ENCODE results near the gene COG5.

Gene COG5

GRCh38 chr7:107606303-107606702 is 42.6 kb upstream of the COG5 start:
- Histone ChIP-seq H3K4me3 (ENCODE audit: low read depth, low read length) (no peak overlapping the region), H3K27ac (ENCODE audit: extremely low read depth, low read depth, low read length) (no peak overlapping the region), H3K4me1 (ENCODE audit: control insufficient read depth, insufficient read depth, low read length) (no peaks in the 10 kb centered on the region), H3K36me3 (ENCODE audit: control insufficient read depth in 2 of 2, insufficient read depth in 1 of 2, low read length in 2 of 2) (peaks cover 3 to 4% of the 10 kb centered on the region in 2 experiments), H3K9me3 (ENCODE audit: control insufficient read depth, insufficient read depth, low read depth, low read length) (no peaks in the 10 kb centered on the region)
- TF ChIP-seq ZNF155 (tag by site-specific recombination; IDR thresholded peaks at IDR 0.05): no peak
- no peak for TF ChIP-seq SETDB1 (IDR thresholded peaks at IDR 0.05; ENCODE audit: insufficient read length, low read length)
- TF ChIP-seq KLF9 (tag by site-specific recombination; IDR thresholded peaks at IDR 0.05; ENCODE audit: low read depth): no peak
- no peak for TF ChIP-seq ZNF48 (tag by site-specific recombination; IDR thresholded peaks at IDR 0.05)
- TF ChIP-seq ZNF530 (tag by site-specific recombination; IDR thresholded peaks at IDR 0.05; ENCODE audit: low read depth): no peak
- TF ChIP-seq BCL11A (tag by site-specific recombination; IDR thresholded peaks at IDR 0.05; ENCODE audit: low read depth): no peak
- no peak for TF ChIP-seq ZNF704 (tag by site-specific recombination; IDR thresholded peaks at IDR 0.05)
- ChIA-PET CTCF (interaction anchor here (0.6 to 0.7 kb wide), 2 partner anchors 11 to 39 kb away, joined by 3 to 4 read pairs; no protein-coding TSS in a partner anchor), POLR2A (no interaction called here)

GRCh38 chr7:107605218-107605815 is 41.6 kb upstream of the COG5 start:
- Histone ChIP-seq H3K36me3 (ENCODE audit: control insufficient read depth in 2 of 2, insufficient read depth in 1 of 2, low read length in 2 of 2) (peaks cover 3 to 9% of the 10 kb centered on the region in 2 experiments), H3K4me3 (ENCODE audit: low read depth, low read length) (no peak overlapping the region), H3K27ac (ENCODE audit: extremely low read depth, low read depth, low read length) (no peak overlapping the region), H3K9me3 (ENCODE audit: control insufficient read depth, insufficient read depth, low read depth, low read length) (no peaks in the 10 kb centered on the region), H3K4me1 (ENCODE audit: control insufficient read depth, insufficient read depth, low read length) (no peaks in the 10 kb centered on the region)
- ChIA-PET CTCF (no interaction called here), POLR2A (no interaction called here)
- TF ChIP-seq ZNF596 (tag by site-specific recombination; IDR thresholded peaks at IDR 0.05) (no peak), RBAK (tag by site-specific recombination; IDR thresholded peaks at IDR 0.05) (no peak), ZNF654 (tag by site-specific recombination; IDR thresholded peaks at IDR 0.05; ENCODE audit: low read depth) (no peak), KLF7 (tag by site-specific recombination; IDR thresholded peaks at IDR 0.05; ENCODE audit: borderline replicate concordance) (no peak), ZNF561 (tag by site-specific recombination; IDR thresholded peaks at IDR 0.05; ENCODE audit: borderline replicate concordance) (no peak), IKZF3 (tag by site-specific recombination; IDR thresholded peaks at IDR 0.05) (no peak), ZNF239 (tag by site-specific recombination; IDR thresholded peaks at IDR 0.05) (no peak), ZNF529 (tag by site-specific recombination; IDR thresholded peaks at IDR 0.05; ENCODE audit: insufficient replicate concordance) (no peak), ZNF423 (tag by site-specific recombination; IDR thresholded peaks at IDR 0.05) (no peak), ZFP69B (tag by site-specific recombination; IDR thresholded peaks at IDR 0.05) (no peak), ZNF776 (tag by site-specific recombination; IDR thresholded peaks at IDR 0.05; ENCODE audit: borderline replicate concordance) (no peak), ZNF549 (tag by site-specific recombination; IDR thresholded peaks at IDR 0.05) (no peak), TSHZ1 (tag by site-specific recombination; IDR thresholded peaks at IDR 0.05; ENCODE audit: borderline replicate concordance) (no peak), ZNF558 (tag by site-specific recombination; IDR thresholded peaks at IDR 0.05) (no peak), ZNF449 (tag by site-specific recombination; IDR thresholded peaks at IDR 0.05) (no peak), ZNF747 (tag by site-specific recombination; IDR thresholded peaks at IDR 0.05) (no peak), ZNF211 (tag by site-specific recombination; IDR thresholded peaks at IDR 0.05; ENCODE audit: low read depth) (no peak), ZFP41 (tag by site-specific recombination; IDR thresholded peaks at IDR 0.05; ENCODE audit: borderline replicate concordance) (no peak), ZNF639 (tag by site-specific recombination; IDR thresholded peaks at IDR 0.05) (no peak)

All from HEK293 (cell line).